Neural cell (in vitro differentiated cells): ENCODE measurements around the gene FXYD1. TPM values are rescaled to one million over a fixed set of nuclear protein-coding genes. Genes with fewer than 3 reads are reported as not detected.

Experiments
- H2AFZ ChIP-seq: fragments of 200-600, 300-800 bp; sonication (generic), shearing (Covaris generic); 2 replicates; pipeline ENCODE4 v1.6.0; 2014; ENCODE audit warnings: low read depth, mild to moderate bottlenecking, antibody characterized with exemption, low read length, moderate library complexity
- H3F3A ChIP-seq: fragments of 200-600 bp; shearing (Covaris generic); 2 replicates; pipeline ENCODE4 v1.6.1; 2016; ENCODE audit warnings: mild to moderate bottlenecking, moderate library complexity, mixed read lengths, antibody characterized with exemption, low read length; ENCODE audit not compliant: insufficient read depth, poor library complexity, severe bottlenecking
- H3K27ac ChIP-seq: fragments of 200-600, 300-800 bp; sonication (generic), shearing (Covaris generic); 2 replicates; pipeline ENCODE4 v1.5.1; 2014; ENCODE audit warnings: mild to moderate bottlenecking, low read length, moderate library complexity
- H3K27me3 ChIP-seq: fragments of 300-800, 200-600 bp; sonication (generic), shearing (Covaris generic); 2 replicates; pipeline ENCODE4 v1.6.0; 2014; ENCODE audit warnings: mild to moderate bottlenecking, low read depth, low read length, moderate library complexity; ENCODE audit not compliant: insufficient read depth
- H3K36me3 ChIP-seq: fragments of 300-800, 200-600 bp; sonication (generic), shearing (Covaris generic); 2 replicates; pipeline ENCODE4 v1.5.1; 2014; ENCODE audit warnings: mild to moderate bottlenecking, antibody characterized with exemption, low read length, moderate library complexity; ENCODE audit not compliant: insufficient read depth
- H3K4me2 ChIP-seq: fragments of 300-800, 200-600 bp; sonication (generic), shearing (Covaris generic); 2 replicates; pipeline ENCODE4 v1.6.0; 2014; ENCODE audit warnings: mild to moderate bottlenecking, low read length
- H3K4me3 ChIP-seq: fragments of 300-800, 200-600 bp; sonication (generic), shearing (Covaris generic); 2 replicates; pipeline ENCODE4 v1.5.1; 2014; ENCODE audit warnings: mild to moderate bottlenecking, low read length, moderate library complexity
- H3K79me2 ChIP-seq: fragments of 200-600 bp; shearing (Covaris generic); replicated peaks from 2 replicates; pipeline ENCODE4 v1.6.0; 2014; ENCODE audit warnings: mild to moderate bottlenecking, low read length, moderate library complexity; ENCODE audit not compliant: insufficient read depth
- H3K9ac ChIP-seq: fragments of 300-800, 200-600 bp; sonication (generic), shearing (Covaris generic); 2 replicates; pipeline ENCODE4 v1.6.1; 2016; ENCODE audit warnings: mild to moderate bottlenecking, low read length, mixed read lengths
- H3K9me2 ChIP-seq: fragments of 200-600 bp; shearing (Covaris generic); 2 replicates; pipeline ENCODE4 v1.6.1; 2016; ENCODE audit warnings: mild to moderate bottlenecking, low read length, mixed read lengths; ENCODE audit not compliant: insufficient read depth
- H3K9me3 ChIP-seq: fragments of 200-600, 300-800 bp; sonication (generic), shearing (Covaris generic); 2 replicates; pipeline ENCODE4 v1.6.1; 2016; ENCODE audit warnings: mild to moderate bottlenecking, mixed run types, low read length, moderate library complexity, mixed read lengths
- H4K20me1 ChIP-seq: fragments of 200-600 bp; shearing (Covaris generic); 2 replicates; pipeline ENCODE4 v1.6.1; 2016; ENCODE audit warnings: mild to moderate bottlenecking, mixed run types; ENCODE audit not compliant: insufficient read depth
- CTCF ChIP-seq: fragments of 450-650 bp; IDR thresholded peaks from 2 replicates; pipeline ENCODE4 v1.5.1; 2014; ENCODE audit warnings: antibody characterized with exemption, mild to moderate bottlenecking, moderate library complexity; ENCODE audit not compliant: poor library complexity, severe bottlenecking
- EP300 ChIP-seq: fragments of 450-650 bp; conservative IDR thresholded peaks from 2 replicates; pipeline ENCODE4 v1.6.1; 2014; ENCODE audit warnings: antibody characterized with exemption, mild to moderate bottlenecking, moderate library complexity; ENCODE audit not compliant: poor library complexity, severe bottlenecking
- EZH2 ChIP-seq: fragments of 200-600, 300-800 bp; shearing (Covaris generic), sonication (generic); IDR thresholded peaks from 2 replicates; pipeline ENCODE4 v1.6.1; 2014; ENCODE audit warnings: antibody characterized with exemption, low read length, borderline replicate concordance, mild to moderate bottlenecking; ENCODE audit not compliant: insufficient read depth, poor library complexity, severe bottlenecking
- MXI1 ChIP-seq: fragments of 450-650 bp; conservative IDR thresholded peaks from 2 replicates; pipeline ENCODE4 v1.6.1; 2014; ENCODE audit warnings: antibody characterized with exemption, mild to moderate bottlenecking; ENCODE audit not compliant: poor library complexity, severe bottlenecking
- POLR2AphosphoS5 ChIP-seq: IDR thresholded peaks from 2 replicates; pipeline ENCODE4 v1.6.1; 2012
- RAD21 ChIP-seq: fragments of 450-650 bp; conservative IDR thresholded peaks from 2 replicates; pipeline ENCODE4 v1.6.1; 2014; ENCODE audit warnings: antibody characterized with exemption, mild to moderate bottlenecking, moderate library complexity
- SMC3 ChIP-seq: fragments of 450-650 bp; conservative IDR thresholded peaks from 2 replicates; pipeline ENCODE4 v1.6.1; 2014; ENCODE audit warnings: antibody characterized with exemption, mild to moderate bottlenecking, moderate library complexity; ENCODE audit not compliant: poor library complexity
- TAF1 ChIP-seq: IDR thresholded peaks from 2 replicates; pipeline ENCODE4 v1.6.1; 2012; ENCODE audit warnings: low read depth
- polyA plus RNA-seq: library from polyadenylated mRNA; depleted of rRNA; stranded (reverse); fragments of >200 nt; gene quantifications from 2 replicates; pipeline ENCODE4 v1.2.3, GENCODE V29; 2014
- TF ChIP-seq, protein P1 (sequence below): IDR thresholded peaks from 2 replicates; pipeline ENCODE4 v1.6.1; 2012; ENCODE audit warnings: borderline replicate concordance

The FXYD1 gene
- polyA plus RNA-seq, 1 donor from 2014 or later = not detected

DNA sequence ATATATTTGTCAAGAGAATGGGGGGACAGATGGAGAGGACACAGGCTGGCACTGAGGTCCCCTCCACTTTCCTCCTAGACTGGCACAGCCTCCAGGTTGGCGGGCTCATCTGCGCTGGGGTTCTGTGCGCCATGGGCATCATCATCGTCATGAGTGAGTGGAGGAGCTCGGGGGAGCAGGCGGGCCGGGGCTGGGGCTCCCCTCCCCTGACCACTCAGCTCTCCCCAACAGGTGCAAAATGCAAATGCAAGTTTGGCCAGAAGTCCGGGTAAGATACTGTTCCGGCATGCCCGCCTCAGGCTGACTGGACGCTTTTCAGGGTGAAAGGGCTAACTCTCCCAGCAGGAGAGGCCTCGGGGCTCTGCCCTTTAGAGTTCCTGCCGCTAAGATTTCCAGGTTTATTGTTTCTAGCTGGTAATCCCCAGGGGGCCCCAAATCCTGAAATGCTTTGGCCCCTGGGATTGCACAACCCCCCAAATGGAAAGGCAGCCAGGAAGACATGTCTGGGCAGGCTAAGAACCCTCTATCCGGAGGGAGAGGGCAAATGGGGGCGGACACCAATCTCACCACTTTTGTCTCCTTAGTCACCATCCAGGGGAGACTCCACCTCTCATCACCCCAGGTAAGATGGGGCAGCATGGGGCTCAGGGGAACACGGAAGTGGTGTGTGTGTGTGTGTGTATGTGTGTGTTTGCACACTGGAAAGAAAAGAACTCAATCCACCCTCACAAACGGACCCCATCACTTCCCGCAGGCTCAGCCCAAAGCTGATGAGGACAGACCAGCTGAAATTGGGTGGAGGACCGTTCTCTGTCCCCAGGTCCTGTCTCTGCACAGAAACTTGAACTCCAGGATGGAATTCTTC, 15.7 kb upstream of the FXYD1 start:
- Histone ChIP-seq H3K27ac (no peak overlapping the region), H4K20me1 (no peaks in the 10 kb centered on the region), H3K9me2 (no peaks in the 10 kb centered on the region), H3K9me3 (no peaks in the 10 kb centered on the region), H3K9ac (no peak overlapping the region), H3K4me2 (no peak overlapping the region), H2AFZ (no peak overlapping the region), H3K79me2 (no peaks in the 10 kb centered on the region), H3K27me3 (no peaks in the 10 kb centered on the region), H3K36me3 (no peaks in the 10 kb centered on the region), H3F3A (no peaks in the 10 kb centered on the region), H3K4me3 (no peak overlapping the region)
- TF ChIP-seq TAF1 (no peak), RAD21 (no peak), SMC3 (no peak), EP300 (no peak), EZH2 (no peak), CTCF (no peak), POLR2AphosphoS5 (no peak), MXI1 (no peak)
- TF ChIP-seq, protein P1, sequence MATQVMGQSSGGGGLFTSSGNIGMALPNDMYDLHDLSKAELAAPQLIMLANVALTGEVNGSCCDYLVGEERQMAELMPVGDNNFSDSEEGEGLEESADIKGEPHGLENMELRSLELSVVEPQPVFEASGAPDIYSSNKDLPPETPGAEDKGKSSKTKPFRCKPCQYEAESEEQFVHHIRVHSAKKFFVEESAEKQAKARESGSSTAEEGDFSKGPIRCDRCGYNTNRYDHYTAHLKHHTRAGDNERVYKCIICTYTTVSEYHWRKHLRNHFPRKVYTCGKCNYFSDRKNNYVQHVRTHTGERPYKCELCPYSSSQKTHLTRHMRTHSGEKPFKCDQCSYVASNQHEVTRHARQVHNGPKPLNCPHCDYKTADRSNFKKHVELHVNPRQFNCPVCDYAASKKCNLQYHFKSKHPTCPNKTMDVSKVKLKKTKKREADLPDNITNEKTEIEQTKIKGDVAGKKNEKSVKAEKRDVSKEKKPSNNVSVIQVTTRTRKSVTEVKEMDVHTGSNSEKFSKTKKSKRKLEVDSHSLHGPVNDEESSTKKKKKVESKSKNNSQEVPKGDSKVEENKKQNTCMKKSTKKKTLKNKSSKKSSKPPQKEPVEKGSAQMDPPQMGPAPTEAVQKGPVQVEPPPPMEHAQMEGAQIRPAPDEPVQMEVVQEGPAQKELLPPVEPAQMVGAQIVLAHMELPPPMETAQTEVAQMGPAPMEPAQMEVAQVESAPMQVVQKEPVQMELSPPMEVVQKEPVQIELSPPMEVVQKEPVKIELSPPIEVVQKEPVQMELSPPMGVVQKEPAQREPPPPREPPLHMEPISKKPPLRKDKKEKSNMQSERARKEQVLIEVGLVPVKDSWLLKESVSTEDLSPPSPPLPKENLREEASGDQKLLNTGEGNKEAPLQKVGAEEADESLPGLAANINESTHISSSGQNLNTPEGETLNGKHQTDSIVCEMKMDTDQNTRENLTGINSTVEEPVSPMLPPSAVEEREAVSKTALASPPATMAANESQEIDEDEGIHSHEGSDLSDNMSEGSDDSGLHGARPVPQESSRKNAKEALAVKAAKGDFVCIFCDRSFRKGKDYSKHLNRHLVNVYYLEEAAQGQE = no peak

- Histone ChIP-seq H3K4me3 (no peak overlapping the region), H3K9ac (no peak overlapping the region), H3K4me2 (no peak overlapping the region)
Observed at GRCh38 chr19:35123573-35123972, 15.1 kb upstream of the FXYD1 start.

More at GRCh38 chr19:35123573-35123972, 15.1 kb upstream of the FXYD1 start:
- Histone ChIP-seq H3K9me3 (no peaks in the 10 kb centered on the region), H3K9me2 (no peaks in the 10 kb centered on the region), H3K79me2 (no peaks in the 10 kb centered on the region), H3F3A (no peaks in the 10 kb centered on the region), H3K27me3 (no peaks in the 10 kb centered on the region), H2AFZ (no peak overlapping the region), H4K20me1 (no peaks in the 10 kb centered on the region), H3K27ac (no peak overlapping the region), H3K36me3 (no peaks in the 10 kb centered on the region)
- TF ChIP-seq POLR2AphosphoS5 = no peak
- TF ChIP-seq RAD21 = no peak
- TF ChIP-seq EP300 = no peak
- TF ChIP-seq, protein P1 = no peak
- no peak for TF ChIP-seq TAF1
- TF ChIP-seq SMC3 = no peak
- TF ChIP-seq MXI1 = no peak
- TF ChIP-seq EZH2 = no peak
- no peak for TF ChIP-seq CTCF
